Nephron (organoid): ENCODE measurements around the gene IKZF1.

Experiments used
- H3K27ac Mint-ChIP-seq, 3 experiments: 2 replicates each; pipeline ENCODE4 v1.8.0; 2020; ENCODE audit warnings: mixed read lengths in 3 of 3, mild to moderate bottlenecking in 2 of 3, moderate library complexity in 1 of 3
- H3K27me3 Mint-ChIP-seq: 2 replicates; pipeline ENCODE4 v1.8.0; 2021; ENCODE audit warnings: low read depth, mild to moderate bottlenecking, moderate library complexity, mixed read lengths
- H3K36me3 Mint-ChIP-seq: 2 replicates; pipeline ENCODE4 v1.8.0; 2020; ENCODE audit warnings: low read depth, mixed read lengths
- H3K4me1 Mint-ChIP-seq: 2 replicates; pipeline ENCODE4 v1.8.0; 2020; ENCODE audit warnings: mixed read lengths
- H3K4me3 Mint-ChIP-seq, 3 experiments: 2 replicates each; pipeline ENCODE4 v1.8.0; 2020; ENCODE audit warnings: mild to moderate bottlenecking in 3 of 3, mixed read lengths in 3 of 3, moderate library complexity in 2 of 3
- H3K9me3 Mint-ChIP-seq: 2 replicates; pipeline ENCODE4 v1.8.0; 2020; ENCODE audit warnings: mixed read lengths
- TF ChIP-seq, protein P1 (sequence below), 3 experiments: fragments of 200-600 bp; sonication (generic); IDR thresholded peaks; one replicate each; pipeline ENCODE4 v1.5.0; 2021; ENCODE audit warnings: antibody characterized with exemption in 3 of 3; ENCODE audit not compliant: unreplicated experiment in 3 of 3

IKZF1 gene

GRCh38 chr7:50449881-50450589, 145.5 kb downstream of the IKZF1 start, which contains the start of gene FIGNL1:
Gene FIGNL1 (minus strand): TSS chr7:50450350. CDS start chr7:50447287, 3,063 bp downstream.
- Mint-ChIP-seq H3K9me3 (no peaks in the 10 kb centered on the region), H3K36me3 (peaks cover 15% of the 10 kb centered on the region), H3K4me1 (peaks cover 20% of the 10 kb centered on the region), H3K27ac (peak within 1 kb of the TSS; percentile 23 to 52 (median 49)), H3K27me3 (peaks cover 13% of the 10 kb centered on the region), H3K4me3 (peak within 1 kb of the TSS; percentile 88 to 91 (median 88))
- TF ChIP-seq, protein P1, sequence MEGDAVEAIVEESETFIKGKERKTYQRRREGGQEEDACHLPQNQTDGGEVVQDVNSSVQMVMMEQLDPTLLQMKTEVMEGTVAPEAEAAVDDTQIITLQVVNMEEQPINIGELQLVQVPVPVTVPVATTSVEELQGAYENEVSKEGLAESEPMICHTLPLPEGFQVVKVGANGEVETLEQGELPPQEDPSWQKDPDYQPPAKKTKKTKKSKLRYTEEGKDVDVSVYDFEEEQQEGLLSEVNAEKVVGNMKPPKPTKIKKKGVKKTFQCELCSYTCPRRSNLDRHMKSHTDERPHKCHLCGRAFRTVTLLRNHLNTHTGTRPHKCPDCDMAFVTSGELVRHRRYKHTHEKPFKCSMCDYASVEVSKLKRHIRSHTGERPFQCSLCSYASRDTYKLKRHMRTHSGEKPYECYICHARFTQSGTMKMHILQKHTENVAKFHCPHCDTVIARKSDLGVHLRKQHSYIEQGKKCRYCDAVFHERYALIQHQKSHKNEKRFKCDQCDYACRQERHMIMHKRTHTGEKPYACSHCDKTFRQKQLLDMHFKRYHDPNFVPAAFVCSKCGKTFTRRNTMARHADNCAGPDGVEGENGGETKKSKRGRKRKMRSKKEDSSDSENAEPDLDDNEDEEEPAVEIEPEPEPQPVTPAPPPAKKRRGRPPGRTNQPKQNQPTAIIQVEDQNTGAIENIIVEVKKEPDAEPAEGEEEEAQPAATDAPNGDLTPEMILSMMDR (IDR thresholded peaks at IDR 0.05; ENCODE audit: unreplicated experiment in 3 of 3), result no peak

DNA sequence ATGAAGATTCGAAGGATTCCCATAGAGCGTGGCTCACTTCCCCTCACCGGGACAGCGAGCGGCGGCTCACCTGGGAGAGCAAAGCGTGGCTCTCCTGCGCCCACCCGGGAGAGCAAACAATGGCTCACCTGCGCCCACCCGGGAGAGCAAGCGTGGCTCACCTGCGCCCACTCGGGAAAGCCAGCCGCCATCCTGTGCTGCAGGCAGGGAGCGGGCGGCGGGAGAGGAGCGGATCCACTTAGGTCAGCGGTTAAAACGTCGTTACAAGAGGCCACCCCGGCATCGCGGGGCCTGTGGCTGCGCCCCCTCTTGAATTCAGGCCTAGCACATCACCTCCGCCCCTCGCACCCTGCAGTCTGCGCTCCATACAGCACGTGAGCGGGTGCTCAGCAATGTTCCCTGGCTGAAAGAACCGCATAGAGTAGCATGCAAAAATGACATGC, 146.1 kb downstream of the IKZF1 start:
- Mint-ChIP-seq H3K9me3 (no peaks in the 10 kb centered on the region), H3K27me3 (peaks cover 19% of the 10 kb centered on the region), H3K4me1 (peaks cover 20% of the 10 kb centered on the region), H3K4me3 (peak overlapping the region; percentile 88 to 91 (median 88)), H3K27ac (peak overlapping the region; percentile 23 to 52 (median 49)), H3K36me3 (peaks cover 11% of the 10 kb centered on the region)
- TF ChIP-seq, protein P1 (IDR thresholded peaks at IDR 0.05; ENCODE audit: unreplicated experiment in 3 of 3), result no peak
